ENCODE results near the gene ADCY1. TPM values are rescaled to one million over a fixed set of nuclear protein-coding genes. Genes with fewer than 3 reads are reported as not detected.

Gene ADCY1
- total RNA-seq, 4 donors from 2014 or later, result 0.49 to 1.2 (median 0.72) TPM

DNA sequence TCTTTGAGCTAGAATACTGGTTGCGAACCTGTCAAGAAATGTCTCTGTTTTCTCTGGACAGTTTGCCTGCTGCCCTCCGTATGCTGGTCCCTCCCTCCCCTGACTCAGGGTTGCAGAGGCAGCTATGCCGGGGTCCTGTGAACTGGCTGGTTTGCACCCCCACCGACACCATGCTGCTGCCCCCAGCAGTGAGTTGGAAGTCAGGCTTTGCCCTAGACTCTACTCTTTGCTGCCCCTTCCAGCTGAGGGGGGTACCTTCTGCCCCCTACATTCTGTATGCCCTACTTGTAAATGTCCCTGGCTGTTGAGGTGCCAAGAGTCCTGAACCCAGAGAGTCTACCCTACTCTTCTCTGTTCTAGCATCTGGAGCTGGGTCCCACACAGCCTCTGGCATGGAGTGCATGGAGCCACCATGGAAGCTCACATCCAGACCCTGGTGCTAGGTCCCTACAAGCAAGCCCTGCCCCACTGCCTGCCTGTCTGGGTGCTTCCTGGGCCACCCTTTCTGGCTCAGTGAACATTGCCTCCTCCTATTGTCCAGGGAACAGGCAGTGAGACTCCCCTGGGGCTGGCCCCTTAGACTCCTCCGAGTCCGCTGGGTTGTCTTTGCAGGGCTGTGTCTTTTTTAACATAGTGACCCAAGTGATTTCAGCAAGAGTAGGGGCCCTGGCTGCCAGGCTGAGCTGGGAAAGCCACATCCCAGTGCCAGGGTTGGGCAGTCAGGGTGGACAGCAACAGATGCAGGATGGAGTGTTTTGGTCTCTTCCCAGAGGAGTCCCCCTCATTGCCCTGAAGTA, 138.9 kb downstream of the ADCY1 start:
- ATAC-seq, result no peak
- Histone ChIP-seq H3K9me3 (no peaks in the 10 kb centered on the region), H3K27ac (no peak overlapping the region), H3K36me3 (peaks cover 0 to 8% of the 10 kb centered on the region in 2 donors), H3K27me3 (no peaks in the 10 kb centered on the region), H3K4me1 (no peaks in the 10 kb centered on the region), H3K4me3 (no peak overlapping the region)
- WGBS, 2 donors (ENCODE audit: low coverage in 1 of 2), result 84 to 100% methylated on average over 1 to 4 of the region's 6 CpGs
- TF ChIP-seq POLR2AphosphoS5 (IDR thresholded peaks at IDR 0.05), result no peak
- no peak for TF ChIP-seq POLR2A (IDR thresholded peaks at IDR 0.05)
- TF ChIP-seq, protein P1, sequence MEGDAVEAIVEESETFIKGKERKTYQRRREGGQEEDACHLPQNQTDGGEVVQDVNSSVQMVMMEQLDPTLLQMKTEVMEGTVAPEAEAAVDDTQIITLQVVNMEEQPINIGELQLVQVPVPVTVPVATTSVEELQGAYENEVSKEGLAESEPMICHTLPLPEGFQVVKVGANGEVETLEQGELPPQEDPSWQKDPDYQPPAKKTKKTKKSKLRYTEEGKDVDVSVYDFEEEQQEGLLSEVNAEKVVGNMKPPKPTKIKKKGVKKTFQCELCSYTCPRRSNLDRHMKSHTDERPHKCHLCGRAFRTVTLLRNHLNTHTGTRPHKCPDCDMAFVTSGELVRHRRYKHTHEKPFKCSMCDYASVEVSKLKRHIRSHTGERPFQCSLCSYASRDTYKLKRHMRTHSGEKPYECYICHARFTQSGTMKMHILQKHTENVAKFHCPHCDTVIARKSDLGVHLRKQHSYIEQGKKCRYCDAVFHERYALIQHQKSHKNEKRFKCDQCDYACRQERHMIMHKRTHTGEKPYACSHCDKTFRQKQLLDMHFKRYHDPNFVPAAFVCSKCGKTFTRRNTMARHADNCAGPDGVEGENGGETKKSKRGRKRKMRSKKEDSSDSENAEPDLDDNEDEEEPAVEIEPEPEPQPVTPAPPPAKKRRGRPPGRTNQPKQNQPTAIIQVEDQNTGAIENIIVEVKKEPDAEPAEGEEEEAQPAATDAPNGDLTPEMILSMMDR (IDR thresholded peaks at IDR 0.05), result no peak
- no peak for TF ChIP-seq EP300 (IDR thresholded peaks at IDR 0.05)

DNA sequence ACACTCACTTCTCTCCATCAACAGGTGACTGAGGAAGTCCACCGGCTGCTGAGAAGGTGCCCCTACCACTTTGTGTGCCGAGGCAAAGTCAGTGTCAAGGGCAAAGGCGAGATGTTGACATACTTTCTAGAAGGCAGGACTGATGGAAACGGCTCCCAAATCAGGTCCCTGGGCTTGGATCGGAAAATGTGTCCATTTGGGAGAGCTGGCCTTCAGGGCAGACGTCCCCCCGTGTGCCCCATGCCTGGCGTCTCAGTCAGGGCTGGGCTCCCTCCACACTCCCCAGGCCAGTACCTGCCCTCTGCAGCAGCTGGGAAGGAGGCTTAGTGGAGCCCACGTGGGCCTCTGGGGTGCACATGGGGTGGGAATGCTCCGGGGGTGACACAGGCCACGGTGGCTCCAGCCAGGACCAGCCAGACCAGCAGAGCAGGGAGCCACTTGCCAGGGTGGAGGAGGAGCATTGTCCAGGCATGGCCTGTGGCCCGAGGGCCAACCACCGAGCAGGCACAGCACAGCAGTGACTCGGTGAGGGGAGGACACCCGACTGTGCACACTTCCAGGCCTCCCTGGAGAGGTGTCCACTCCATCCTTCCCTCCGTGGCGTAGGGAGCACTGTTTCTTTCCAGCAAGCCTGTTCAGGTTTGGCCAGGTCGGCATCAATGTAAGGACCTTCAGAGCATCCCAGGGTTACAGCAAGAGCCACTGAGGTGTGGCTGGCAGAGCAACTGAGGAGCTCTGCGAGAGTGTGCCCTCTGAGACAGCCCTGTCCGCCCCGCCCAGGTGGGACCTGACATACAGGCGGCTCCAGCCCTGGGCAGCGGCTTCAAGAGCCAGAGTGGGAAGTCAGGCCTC, 139.7 kb downstream of the ADCY1 start:
- H3K4me3 ChIP-seq, result no peak overlapping the region
- TF ChIP-seq POLR2AphosphoS5 (IDR thresholded peaks at IDR 0.05) (no peak), EP300 (IDR thresholded peaks at IDR 0.05) (no peak), POLR2A (IDR thresholded peaks at IDR 0.05) (no peak)
- TF ChIP-seq, protein P1 (IDR thresholded peaks at IDR 0.05), result no peak
- ATAC-seq, result no peak
- 93% methylated on average over 3 of the region's 23 CpGs; no CpG with 5 or more reads in 1 of the 2 donors for WGBS, 2 donors (ENCODE audit: low coverage in 1 of 2)
- H3K27ac ChIP-seq, result no peak overlapping the region
- H3K9me3 ChIP-seq, result no peaks in the 10 kb centered on the region
- H3K4me1 ChIP-seq, result no peaks in the 10 kb centered on the region
- H3K36me3 ChIP-seq, result peaks cover 0 to under 1% of the 10 kb centered on the region in 2 donors
- no peaks in the 10 kb centered on the region for H3K27me3 ChIP-seq

DNA sequence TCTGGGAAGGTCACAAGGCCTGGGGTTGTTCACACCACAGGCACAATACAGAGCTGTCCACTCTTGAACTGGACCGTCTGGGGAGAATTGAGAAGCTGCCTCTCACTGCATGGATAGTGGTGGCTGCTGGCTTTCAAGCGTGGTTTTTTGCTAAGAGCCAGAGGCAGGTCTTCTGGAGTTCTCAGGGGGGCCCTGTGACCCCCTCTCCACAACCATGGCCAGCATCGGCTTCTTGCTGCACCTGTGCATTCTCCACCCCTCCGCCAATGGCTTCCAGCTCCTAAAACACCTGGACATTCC, 140.3 kb downstream of the ADCY1 start:
- no peaks in the 10 kb centered on the region for H3K9me3 ChIP-seq
- H3K4me1 ChIP-seq, result no peaks in the 10 kb centered on the region
- no peak overlapping the region for H3K4me3 ChIP-seq
- ATAC-seq, result no peak
- no peaks in the 10 kb centered on the region for H3K27me3 ChIP-seq
- H3K27ac ChIP-seq, result no peak overlapping the region
- TF ChIP-seq, protein P1 (IDR thresholded peaks at IDR 0.05), result no peak
- no peak for TF ChIP-seq POLR2AphosphoS5 (IDR thresholded peaks at IDR 0.05)
- TF ChIP-seq POLR2A (IDR thresholded peaks at IDR 0.05), result no peak
- no peak for TF ChIP-seq EP300 (IDR thresholded peaks at IDR 0.05)
- 93% methylated on average over 2 of the region's 4 CpGs; no CpG with 5 or more reads in 1 of the 2 donors for WGBS, 2 donors (ENCODE audit: low coverage in 1 of 2)
- H3K36me3 ChIP-seq, result no peaks in the 10 kb centered on the region

DNA sequence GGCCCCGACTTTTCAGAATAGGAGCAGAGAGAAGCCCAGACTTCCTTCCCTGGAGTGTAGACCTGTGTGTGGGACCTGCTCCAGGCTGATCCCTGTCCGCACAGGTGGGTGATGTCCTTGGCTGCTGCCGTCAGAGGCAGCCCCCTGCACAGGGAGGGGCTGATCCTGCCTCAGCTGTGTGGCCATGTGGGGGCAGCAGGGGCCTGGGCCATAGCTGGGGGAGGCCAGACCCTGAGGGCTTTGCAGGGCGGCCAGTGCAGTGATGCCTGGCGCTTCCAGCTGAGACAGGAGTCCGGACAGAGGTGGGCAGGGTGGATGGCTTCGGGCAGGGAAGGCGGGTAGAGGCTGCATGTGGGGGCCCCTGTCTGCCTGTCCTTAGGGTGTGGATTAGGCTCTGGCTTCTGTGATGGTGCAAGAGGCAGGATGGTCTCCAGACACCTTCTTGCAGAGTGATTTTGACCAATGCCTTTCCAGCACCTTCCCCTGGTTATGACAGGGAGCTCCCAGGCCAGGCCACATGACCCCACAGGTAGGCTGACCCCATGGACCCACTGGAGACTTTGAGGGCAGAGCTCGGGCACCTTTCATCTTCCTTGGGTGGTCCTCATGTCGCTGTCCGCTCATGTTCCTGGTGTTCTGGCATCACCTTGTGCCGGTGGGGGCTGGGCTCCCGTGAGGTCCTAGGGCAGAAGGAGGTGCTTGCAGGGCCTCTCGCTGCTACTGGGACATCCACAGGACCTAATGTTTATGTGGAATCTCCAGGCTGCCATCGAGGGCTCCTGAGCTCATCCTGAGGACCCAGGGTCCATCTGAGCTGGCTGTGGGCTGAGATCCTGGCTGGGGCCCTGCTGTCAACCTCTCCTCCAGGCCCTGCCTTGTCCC, 141.5 kb downstream of the ADCY1 start:
- ATAC-seq, result no peak
- Histone ChIP-seq H3K27ac (no peak overlapping the region), H3K9me3 (no peaks in the 10 kb centered on the region), H3K36me3 (no peaks in the 10 kb centered on the region), H3K27me3 (no peaks in the 10 kb centered on the region), H3K4me3 (no peak overlapping the region), H3K4me1 (no peaks in the 10 kb centered on the region)
- TF ChIP-seq EP300 (IDR thresholded peaks at IDR 0.05) (no peak), POLR2A (IDR thresholded peaks at IDR 0.05) (no peak), POLR2AphosphoS5 (IDR thresholded peaks at IDR 0.05) (no peak)
- TF ChIP-seq, protein P1 (IDR thresholded peaks at IDR 0.05), result no peak
- 79 to 80% methylated on average over 1 to 2 of the region's 15 CpGs for WGBS, 2 donors (ENCODE audit: low coverage in 1 of 2)
